Superior temporal gyrus (tissue), 1 donor: ENCODE data around the gene FAM13C.
"Not testable (repeated sequence)": the region's sequence is repeated elsewhere in the genome, so short reads cannot be mapped to it uniquely, and the experiment has no call there.

Source experiments
- DNase-seq: peaks from one replicate; pipeline ENCODE4 v3.0.0-alpha.2; 2016; ENCODE audit errors: extremely low spot score

The FAM13C gene

DNA sequence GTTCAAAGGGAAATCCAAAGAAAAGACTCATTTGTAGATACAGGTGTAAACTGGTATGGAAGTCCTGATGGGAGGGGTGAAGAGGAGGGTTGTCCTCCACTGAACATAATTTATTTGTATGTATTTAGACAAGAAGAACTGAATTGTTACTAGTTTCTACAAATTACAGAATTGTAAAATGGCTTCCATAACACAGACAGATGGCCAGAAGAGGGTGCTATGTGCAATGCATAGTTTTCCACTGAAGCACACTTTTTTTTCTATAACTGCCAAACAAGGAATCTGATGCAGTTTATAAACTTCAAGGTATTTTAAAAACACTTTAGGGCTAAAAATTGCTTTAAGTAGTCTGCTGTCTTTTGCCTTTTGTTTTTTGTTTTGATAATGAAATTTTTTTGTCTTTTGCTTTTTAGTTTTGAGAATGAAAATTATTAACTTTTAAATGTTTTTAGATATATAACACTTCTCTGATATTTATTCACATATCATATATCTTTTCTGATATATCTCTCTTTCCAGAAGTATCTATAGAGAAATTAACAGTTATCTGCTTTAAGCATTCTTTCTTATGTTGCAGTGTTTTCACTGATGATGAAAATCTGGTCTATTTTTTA lies 127.4 kb downstream of the FAM13C start:
- DNase-seq: peak; percentile 81

DNA sequence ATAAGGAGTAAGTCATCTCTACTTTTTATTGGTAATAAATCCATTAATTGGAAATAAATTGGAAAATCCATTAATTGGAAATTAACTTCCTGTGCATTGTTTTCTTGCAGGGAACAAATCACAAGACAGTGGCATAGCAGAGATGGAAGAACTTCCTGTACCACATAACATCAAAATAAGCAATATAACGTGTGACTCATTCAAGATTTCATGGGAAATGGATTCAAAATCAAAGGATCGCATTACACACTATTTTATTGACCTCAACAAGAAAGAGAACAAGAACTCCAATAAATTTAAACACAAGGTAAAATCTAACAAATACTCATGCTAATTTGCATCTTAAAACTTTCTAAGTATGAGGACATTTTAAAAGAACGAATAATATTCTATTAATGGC lies 128.2 kb downstream of the FAM13C start:
- DNase-seq: no peak

DNA sequence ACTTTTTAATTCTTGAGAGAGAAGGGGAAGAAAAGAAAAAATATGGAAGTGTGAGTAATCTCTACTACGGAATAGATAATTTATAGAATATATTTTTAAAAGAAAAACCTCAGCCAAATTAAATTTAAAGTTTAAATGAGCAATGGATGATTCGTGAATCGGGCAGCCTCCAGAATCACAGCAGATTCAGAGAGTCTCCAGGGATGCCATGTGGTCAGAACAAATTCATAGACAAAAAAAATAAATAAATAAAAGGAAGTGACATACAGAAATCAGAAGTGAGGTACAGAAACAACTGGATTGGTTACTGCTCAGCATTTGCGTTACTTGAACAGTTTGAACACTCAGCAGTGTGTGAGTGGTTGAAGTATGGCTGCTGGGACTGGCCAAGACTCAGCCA lies 132.9 kb downstream of the FAM13C start:
- DNase-seq: no peak

DNA sequence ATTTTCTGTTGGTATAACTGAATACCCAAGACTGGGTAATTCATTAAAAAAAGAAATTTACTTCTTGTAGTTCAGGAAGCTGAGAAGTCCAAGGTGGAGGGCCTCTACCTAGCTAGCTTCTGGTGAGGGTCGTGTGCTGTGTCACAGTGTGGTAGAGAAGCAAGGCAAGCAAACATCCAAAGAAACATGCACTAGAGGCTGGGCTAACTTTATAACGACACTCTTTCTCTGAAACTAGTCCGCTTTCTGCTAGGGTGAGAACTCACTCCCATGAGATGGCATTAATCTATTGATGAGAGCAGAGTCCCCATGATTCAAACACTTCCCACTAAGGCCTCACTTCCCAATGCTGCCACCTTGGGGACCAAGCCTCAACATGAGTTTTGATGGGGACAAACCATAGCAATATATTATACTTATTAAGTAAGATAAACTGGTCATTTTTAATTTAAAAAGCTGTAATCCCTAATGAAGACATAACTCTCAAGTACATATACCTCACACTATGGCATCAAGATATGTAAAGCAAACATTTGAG lies 135.1 kb downstream of the FAM13C start:
- DNase-seq: no peak

DNA sequence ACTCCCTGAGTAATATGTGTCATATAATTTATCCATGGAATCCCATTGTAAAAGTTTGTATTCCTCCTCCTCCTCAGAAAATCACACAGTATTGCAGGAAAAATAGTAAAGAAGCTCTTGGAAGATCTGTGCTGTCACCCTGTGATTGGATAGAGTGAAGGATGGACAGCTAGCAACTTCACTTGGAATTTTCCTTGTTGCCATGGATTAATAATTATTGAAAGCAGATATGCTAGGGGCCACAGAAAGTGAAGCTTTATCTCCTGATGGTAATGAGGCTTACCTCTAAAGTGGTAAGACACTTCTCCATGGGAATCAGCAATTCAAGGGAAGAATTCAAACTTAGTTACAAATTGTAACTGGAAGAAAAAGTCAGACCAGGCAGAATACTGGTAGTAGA lies 137.1 kb downstream of the FAM13C start:
- no peak for DNase-seq

DNA sequence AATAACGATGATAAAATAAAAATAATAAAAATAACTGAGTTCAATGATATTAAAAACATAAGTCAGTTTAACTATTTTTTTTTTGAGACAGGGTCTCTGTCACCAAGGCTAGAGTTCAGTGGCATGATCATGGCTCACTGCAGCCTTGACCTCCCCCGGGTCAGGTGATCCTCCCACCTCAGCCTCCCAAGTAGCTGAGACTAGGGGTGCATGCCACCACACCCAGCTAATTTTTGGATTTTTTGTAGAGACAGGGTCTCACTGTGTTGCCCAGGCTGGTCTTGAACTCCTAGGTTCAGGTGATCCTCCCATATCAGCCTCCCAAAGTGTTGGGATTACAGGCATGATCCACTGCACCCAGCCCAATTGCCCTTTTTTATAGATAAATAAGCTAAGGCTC lies 138.8 kb downstream of the FAM13C start:
- DNase-seq: not testable (repeated sequence)

DNA sequence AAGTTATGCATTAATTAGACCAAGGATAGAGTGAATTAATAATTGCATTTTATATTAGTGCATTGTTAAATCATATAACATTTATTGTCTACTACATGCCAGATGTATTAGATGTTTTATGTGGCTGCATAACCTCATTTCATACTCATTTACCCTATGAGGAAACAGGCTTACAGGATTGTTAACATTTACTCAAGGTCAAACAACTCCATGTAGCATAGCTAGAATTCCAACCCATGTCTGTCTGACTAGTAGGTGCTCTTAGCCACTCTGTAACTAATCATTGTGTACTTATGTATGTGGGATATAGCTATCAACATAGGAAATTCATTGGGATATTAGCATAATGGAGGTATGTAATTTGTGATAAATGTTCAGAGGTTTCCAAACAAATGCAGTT lies 139.6 kb downstream of the FAM13C start:
- no peak for DNase-seq

DNA sequence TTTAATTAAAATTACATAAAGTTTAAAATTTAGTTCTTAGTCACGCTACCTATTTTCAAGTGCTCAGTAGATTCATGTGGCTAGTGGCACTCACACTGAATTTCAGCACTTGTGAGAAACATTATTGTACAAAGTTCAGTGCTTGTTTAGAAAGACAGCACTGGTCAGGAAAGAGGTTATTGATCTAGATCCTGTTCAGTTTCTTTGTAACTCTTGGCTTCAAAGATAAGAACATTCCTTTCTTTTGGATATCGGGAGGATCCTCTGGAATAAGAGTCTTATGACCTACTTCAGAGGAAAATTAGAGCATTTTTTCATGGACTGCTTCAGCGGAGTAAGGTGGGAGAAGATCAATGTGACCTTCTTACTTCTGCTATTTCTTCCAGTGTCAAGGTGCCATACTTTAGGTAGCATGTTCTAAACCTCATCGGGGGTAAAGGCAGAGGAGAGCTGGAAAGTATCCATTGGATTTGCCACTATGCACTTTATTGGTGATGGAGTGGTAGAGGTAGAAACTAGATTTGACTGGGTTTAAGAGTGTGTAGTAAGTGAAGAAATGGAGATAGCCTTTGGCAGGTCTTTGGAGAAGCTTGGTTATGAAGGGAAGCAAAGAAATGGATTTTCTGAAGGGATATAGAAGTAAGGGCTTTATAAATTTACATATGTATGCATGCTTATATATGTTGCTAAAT lies 146.0 kb downstream of the FAM13C start:
- no peak for DNase-seq

DNA sequence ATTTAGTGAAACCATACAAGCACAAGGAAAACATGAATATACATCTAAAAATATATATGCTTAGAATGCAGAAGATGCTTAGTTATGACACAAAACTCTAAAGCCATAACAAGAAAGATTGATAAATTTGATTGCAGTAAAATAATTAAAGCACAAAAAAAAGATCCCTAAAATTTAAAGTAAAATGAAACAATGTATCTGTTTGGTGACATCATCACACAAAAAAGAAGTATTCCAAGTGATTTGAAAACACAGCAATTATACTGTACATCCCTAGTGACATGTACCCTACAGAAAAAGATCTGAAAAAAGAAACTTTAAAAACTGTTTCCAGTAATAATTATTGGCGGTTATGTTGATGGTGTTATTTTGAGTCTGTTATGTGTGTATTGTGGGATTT lies 148.2 kb downstream of the FAM13C start:
- no peak for DNase-seq

DNA sequence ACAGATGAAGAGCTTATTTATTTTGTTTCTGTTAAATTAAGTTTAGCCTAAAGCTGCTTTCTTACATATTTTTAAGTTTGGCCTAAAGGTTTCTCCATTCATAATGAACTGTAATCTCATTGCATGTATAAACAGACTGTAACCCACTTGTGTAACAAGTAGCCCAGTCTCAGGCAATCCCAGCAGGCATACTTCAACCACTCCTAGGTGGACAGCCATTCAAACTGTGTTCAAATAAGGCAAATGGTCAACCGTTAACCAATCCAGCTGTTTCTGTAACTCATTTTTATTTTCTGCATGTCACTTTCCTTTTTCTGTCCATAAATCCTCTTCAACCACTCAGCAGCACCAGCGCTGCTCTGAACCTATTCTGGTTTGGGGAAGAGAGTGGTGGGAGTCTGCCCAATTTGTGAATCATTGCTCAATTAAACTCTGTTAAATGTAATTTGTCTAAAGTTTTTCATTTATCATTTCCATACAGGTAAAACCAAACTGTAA lies 150.0 kb downstream of the FAM13C start:
- DNase-seq: no peak

DNA sequence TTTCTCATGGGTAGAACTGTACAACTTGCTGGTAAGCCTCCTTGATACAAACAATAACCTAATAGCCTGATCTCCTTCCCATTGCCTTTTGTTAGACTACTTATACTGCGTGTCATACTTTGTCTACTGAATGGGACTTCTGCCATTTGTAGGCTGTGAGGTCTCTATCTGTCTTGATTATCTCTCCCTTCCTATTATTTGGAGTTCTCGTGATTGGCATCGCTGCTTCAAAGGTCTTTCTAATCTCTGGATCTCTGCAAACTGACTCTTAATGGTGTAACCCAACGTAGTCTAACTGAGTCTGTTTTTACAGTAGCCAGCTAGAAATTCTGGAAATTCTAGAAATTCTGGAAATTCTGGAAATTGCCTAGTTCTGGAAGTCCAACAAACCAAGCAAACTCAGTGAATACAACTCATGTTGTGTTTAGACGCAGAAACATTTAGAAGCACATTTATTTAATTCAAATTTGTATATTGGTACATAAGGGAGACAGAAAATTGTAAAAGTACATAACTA lies 156.1 kb downstream of the FAM13C start:
- no peak for DNase-seq
